HG03565 (cell line): Measurements from ENCODE around the gene GGT7.

Experiments used
- ATAC-seq: cut with Tn5 transposase; IDR thresholded peaks from one replicate; pipeline ENCODE4 v1.9.1; 2021; ENCODE audit warnings: mild to moderate bottlenecking, moderate library complexity; ENCODE audit not compliant: unreplicated experiment

GGT7 gene

GRCh38 chr20:34797012-34797995 is 75.4 kb downstream of the GGT7 start:
- ATAC-seq: no peak
